ENCODE data around the gene USP24.

USP24 gene

DNA sequence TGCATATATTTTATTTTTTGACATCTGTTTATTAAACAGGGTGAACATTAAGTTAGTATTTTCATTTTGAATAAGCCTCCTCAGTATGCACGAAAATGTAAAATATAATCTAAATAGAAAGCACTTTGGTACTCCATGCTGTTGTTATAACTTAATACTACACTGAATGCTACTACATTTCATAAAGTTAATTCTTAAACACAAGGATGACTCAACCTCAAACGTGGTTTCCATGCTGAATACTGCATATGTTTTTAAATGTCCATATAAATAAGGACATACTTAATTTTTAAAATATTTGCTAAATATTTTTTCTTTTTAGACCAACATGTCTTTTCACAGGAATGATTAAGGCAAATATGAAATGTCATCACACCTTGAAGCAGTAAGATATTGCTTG lies 83.9 kb downstream of the USP24 start:
- H3K27ac ChIP-seq: no peak overlapping the region
- TF ChIP-seq, protein P1, sequence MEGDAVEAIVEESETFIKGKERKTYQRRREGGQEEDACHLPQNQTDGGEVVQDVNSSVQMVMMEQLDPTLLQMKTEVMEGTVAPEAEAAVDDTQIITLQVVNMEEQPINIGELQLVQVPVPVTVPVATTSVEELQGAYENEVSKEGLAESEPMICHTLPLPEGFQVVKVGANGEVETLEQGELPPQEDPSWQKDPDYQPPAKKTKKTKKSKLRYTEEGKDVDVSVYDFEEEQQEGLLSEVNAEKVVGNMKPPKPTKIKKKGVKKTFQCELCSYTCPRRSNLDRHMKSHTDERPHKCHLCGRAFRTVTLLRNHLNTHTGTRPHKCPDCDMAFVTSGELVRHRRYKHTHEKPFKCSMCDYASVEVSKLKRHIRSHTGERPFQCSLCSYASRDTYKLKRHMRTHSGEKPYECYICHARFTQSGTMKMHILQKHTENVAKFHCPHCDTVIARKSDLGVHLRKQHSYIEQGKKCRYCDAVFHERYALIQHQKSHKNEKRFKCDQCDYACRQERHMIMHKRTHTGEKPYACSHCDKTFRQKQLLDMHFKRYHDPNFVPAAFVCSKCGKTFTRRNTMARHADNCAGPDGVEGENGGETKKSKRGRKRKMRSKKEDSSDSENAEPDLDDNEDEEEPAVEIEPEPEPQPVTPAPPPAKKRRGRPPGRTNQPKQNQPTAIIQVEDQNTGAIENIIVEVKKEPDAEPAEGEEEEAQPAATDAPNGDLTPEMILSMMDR (conservative IDR thresholded peaks at IDR 0.05): no peak

DNA sequence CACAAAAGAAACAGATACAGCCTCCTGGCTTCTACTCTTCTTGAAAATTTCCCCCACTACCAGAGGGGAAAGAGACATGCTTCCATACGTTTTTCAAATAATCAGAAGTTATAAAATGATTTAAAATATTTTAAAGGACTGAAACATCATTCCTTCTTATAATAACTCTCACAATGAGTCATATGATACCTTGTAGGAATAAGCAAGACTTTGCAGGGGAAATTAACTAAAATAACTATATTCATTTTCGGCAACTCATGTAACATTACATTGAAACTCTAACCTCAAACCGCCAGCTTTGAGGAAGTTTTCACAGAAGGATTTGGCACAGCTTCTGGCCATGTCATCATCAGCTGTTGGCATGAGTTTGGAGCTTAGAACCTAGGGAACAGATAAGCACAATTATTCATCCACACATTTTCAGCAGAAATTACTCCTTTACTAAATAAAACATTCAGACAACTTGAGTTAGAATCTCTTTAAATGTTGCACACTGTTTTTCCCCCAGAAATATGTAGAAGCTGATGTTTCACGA lies 85.9 kb downstream of the USP24 start:
- H3K27ac ChIP-seq: no peak overlapping the region

DNA sequence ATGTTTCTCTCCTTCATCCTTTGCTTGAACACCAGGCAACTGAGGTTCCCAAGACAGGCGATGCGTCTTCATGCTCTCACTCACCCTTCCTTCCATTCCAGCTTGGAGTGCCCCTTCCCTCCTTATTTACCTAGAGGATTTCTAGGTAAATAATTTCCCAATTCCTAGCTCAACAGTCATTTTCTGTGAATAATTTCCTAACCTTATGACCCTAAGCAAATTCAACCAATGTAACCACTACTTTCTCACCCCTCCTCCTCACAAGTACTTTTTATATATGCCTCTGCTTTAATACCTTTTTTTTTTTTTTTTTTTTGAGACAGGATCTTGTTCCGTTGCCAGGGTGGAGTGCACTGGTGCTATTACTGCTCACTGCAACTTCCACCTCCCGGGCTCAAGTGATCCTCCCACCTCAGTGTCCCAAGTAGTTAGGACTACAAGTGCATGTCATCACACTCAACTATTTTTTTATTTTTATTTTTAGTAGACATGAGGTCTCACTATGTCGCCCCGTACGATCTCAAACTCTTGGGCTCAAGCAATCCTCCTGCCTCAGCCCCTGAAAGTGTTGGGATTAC lies 86.7 kb downstream of the USP24 start:
- TF ChIP-seq, protein P1 (conservative IDR thresholded peaks at IDR 0.05): no peak
- no peak overlapping the region for H3K27ac ChIP-seq

More for the DNA sequence above, 85.9 kb downstream of the USP24 start:
- TF ChIP-seq, protein P1 (conservative IDR thresholded peaks at IDR 0.05): no peak

DNA sequence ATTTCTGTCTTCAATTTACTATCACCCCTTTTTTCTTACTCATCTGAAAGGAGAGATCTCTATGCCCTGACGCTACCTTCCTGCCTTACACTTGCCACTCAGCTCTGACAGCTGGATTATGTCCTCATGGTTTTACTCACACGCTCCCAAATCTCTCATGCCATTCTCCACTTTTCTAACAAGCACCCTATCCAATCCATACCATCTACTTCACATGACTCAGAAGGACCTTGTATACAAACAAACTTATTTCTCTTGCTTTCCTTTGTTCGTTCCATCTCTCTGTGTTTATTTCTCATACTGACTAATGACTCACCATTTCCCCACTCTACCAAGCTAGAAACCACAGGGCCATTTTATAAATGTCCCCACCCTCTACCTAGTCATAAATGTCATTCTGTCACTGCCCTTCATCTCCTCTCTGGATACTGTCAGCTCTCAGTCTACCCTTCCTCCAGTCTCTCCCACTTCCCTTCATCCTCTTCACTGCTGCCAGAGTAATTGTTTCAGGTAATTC lies 87.3 kb downstream of the USP24 start:
- no peak overlapping the region for H3K27ac ChIP-seq
- TF ChIP-seq, protein P1 (conservative IDR thresholded peaks at IDR 0.05): no peak

DNA sequence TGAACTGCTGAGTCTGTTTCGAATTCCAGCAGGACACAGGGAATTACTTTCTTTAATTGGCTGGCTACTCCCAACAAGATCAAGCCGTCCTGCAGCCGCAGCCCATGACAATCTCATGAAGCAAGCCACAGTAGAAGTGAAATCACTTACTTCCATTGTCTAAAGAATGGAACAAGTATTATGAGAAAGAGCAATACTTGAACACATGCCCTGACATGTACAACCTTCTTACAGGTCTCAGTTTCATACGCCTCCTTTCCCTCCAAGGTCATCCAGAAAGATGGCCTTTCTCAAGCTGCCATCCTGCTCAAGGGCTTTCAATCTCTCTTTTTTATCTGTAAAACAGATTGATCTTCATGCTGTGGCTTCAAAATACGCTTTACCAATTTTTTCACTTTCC lies 90.7 kb downstream of the USP24 start:
- H3K27ac ChIP-seq: no peak overlapping the region
- TF ChIP-seq, protein P1 (conservative IDR thresholded peaks at IDR 0.05): no peak

DNA sequence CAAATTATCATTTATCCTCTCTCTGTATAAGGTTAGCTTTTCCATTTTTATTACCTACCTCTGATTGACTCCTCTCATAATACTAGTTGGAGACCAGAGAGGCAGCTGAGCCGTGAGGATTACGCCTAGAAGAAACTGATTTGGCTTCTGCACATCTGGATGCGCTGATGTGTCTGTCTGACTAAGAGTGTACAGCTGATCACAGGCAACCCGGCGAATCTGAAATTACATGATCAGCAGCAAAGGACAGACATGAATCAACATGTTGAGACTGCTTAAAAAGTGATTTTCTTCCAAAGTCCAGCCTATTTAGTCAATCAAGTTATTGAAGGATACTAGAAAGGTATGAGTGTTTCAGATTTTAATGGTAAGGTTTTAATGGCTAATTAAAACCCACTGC lies 94.6 kb downstream of the USP24 start:
- TF ChIP-seq, protein P1 (conservative IDR thresholded peaks at IDR 0.05): no peak

DNA sequence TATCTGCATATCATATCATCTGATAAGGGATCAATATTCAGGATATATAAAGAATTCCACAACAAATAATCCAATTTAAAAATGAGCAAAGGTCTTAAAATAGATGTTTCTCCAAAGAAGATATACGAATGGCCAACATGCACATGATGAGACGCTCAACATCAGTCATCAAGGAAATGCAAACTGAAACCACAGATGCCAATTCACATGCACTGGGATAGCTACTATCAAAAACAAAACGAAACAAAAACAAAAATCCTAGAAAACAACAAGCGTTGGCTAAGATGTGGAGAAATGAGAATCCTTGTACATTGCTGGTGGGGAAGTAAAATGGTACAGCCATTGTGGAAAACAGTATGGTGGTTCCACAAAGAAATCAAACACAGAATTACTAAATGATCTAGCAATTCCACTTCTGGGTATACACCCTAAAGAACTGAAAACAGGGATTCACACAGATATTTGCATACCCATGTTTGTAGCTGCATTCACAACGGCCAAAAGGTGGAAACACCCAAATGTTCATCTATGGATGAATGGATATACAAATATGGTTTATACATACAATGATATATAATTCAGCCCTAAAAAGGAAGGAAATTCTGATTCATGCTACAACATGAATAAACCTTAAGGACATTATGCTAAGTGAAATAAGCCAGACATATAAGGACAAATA lies 96.4 kb downstream of the USP24 start:
- TF ChIP-seq, protein P1 (conservative IDR thresholded peaks at IDR 0.05): no peak
- H3K27ac ChIP-seq: no peak overlapping the region

More for the DNA sequence above, 94.6 kb downstream of the USP24 start:
- no peak overlapping the region for H3K27ac ChIP-seq
